HepG2 (cell line): ENCODE results near the gene PLG. TPM values are rescaled to one million over a fixed set of nuclear protein-coding genes. Genes with fewer than 3 reads are reported as not detected.

Experiments
- ERF ChIP-seq: IDR thresholded peaks from 2 replicates; pipeline ENCODE4 v1.6.1; 2018; ENCODE audit warnings: missing biosample characterization, missing genetic modification reagents
- JARID2 ChIP-seq: sonication (generic); formaldehyde crosslinking; IDR thresholded peaks from 2 replicates; pipeline ENCODE4 v1.8.1; 2023; ENCODE audit warnings: missing genetic modification reagents, inconsistent platforms; ENCODE audit not compliant: insufficient replicate concordance
- KMT2A ChIP-seq: sonication (generic); formaldehyde crosslinking; IDR thresholded peaks from 2 replicates; pipeline ENCODE4 v1.4.0; 2020; ENCODE audit warnings: missing genetic modification reagents
- MAZ ChIP-seq, 2 experiments: sonication (generic) in 1 of 2; formaldehyde crosslinking in 1 of 2; IDR thresholded peaks; 2 replicates each; pipeline versions ENCODE4 v1.5.0 to v1.6.1; 2012 to 2020; ENCODE audit warnings: low read depth in 2 of 2, mild to moderate bottlenecking in 2 of 2, borderline replicate concordance in 1 of 2, improper control_type of control experiment in 1 of 2, low read length in 1 of 2, missing genetic modification reagents in 1 of 2, moderate library complexity in 1 of 2
- NFAT5 ChIP-seq: sonication (generic); formaldehyde crosslinking; IDR thresholded peaks from 2 replicates; pipeline ENCODE4 v1.4.0; 2020; ENCODE audit warnings: missing genetic modification reagents
- NFRKB ChIP-seq: fragments of 450-650 bp; IDR thresholded peaks from 2 replicates; pipeline ENCODE4 v1.6.1; 2017
- POLR2AphosphoS5 ChIP-seq: IDR thresholded peaks from 2 replicates; pipeline ENCODE4 v1.6.1; 2012; ENCODE audit warnings: low read depth, low read length
- RAD21 ChIP-seq: fragments of 450-650 bp; formaldehyde crosslinking; IDR thresholded peaks from 2 replicates; pipeline ENCODE4 v1.5.0; 2020; ENCODE audit warnings: mild to moderate bottlenecking
- SMAD1 ChIP-seq: sonication (generic); formaldehyde crosslinking; IDR thresholded peaks from 2 replicates; pipeline ENCODE4 v1.4.0; 2020; ENCODE audit warnings: missing genetic modification reagents, low read depth, mild to moderate bottlenecking, borderline replicate concordance
- SSRP1 ChIP-seq: IDR thresholded peaks from 2 replicates; pipeline ENCODE4 v1.6.1; 2016; ENCODE audit warnings: control low read depth
- STAT5B ChIP-seq: sonication (generic); formaldehyde crosslinking; IDR thresholded peaks from 2 replicates; pipeline ENCODE4 v1.4.0; 2020; ENCODE audit warnings: missing genetic modification reagents
- TBX2 ChIP-seq: sonication (generic); formaldehyde crosslinking; IDR thresholded peaks from 2 replicates; pipeline ENCODE4 v1.5.0; 2020; ENCODE audit warnings: missing genetic modification reagents, mild to moderate bottlenecking, borderline replicate concordance
- U2AF2 ChIP-seq: fragments of 200-400 bp; formaldehyde crosslinking; IDR thresholded peaks from 2 replicates; pipeline ENCODE4 v1.6.1; 2017; ENCODE audit warnings: low read depth, mild to moderate bottlenecking, low read length
- ZBTB7B ChIP-seq: sonication (generic); formaldehyde crosslinking; IDR thresholded peaks from 2 replicates; pipeline ENCODE4 v1.4.0; 2020; ENCODE audit warnings: missing genetic modification reagents
- ZNF260 ChIP-seq: sonication (generic); formaldehyde crosslinking; IDR thresholded peaks from 2 replicates; pipeline ENCODE4 v1.4.0; 2020; ENCODE audit warnings: missing genetic modification reagents, low read depth, mild to moderate bottlenecking, borderline replicate concordance
- ZNF354B ChIP-seq: sonication (generic); formaldehyde crosslinking; IDR thresholded peaks from 2 replicates; pipeline ENCODE4 v1.8.0; 2022; ENCODE audit warnings: mild to moderate bottlenecking, missing genetic modification reagents
- ZNF383 ChIP-seq: sonication (generic); formaldehyde crosslinking; IDR thresholded peaks from 2 replicates; pipeline ENCODE4 v1.4.0; 2020; ENCODE audit warnings: missing genetic modification reagents, mild to moderate bottlenecking, borderline replicate concordance
- ZNF513 ChIP-seq: sonication (generic); formaldehyde crosslinking; conservative IDR thresholded peaks from 2 replicates; pipeline ENCODE4 v1.5.0; 2020; ENCODE audit warnings: missing genetic modification reagents
- ZNF530 ChIP-seq: sonication (generic); formaldehyde crosslinking; IDR thresholded peaks from 2 replicates; pipeline ENCODE4 v1.5.0; 2020; ENCODE audit warnings: low read depth, mild to moderate bottlenecking, missing genetic modification reagents
- ZNF567 ChIP-seq: sonication (generic); formaldehyde crosslinking; IDR thresholded peaks from 2 replicates; pipeline ENCODE4 v1.8.1; 2023; ENCODE audit warnings: mild to moderate bottlenecking, missing genetic modification reagents, borderline replicate concordance
- ZNF597 ChIP-seq: sonication (generic); formaldehyde crosslinking; IDR thresholded peaks from 2 replicates; pipeline ENCODE4 v1.5.0; 2020; ENCODE audit warnings: missing genetic modification reagents
- ZNF773 ChIP-seq: sonication (generic); formaldehyde crosslinking; IDR thresholded peaks from 2 replicates; pipeline ENCODE4 v1.4.0; 2020; ENCODE audit warnings: missing genetic modification reagents, borderline replicate concordance
- ZNF782 ChIP-seq: sonication (generic); formaldehyde crosslinking; IDR thresholded peaks from 2 replicates; pipeline ENCODE4 v1.4.0; 2020; ENCODE audit warnings: missing genetic modification reagents, mild to moderate bottlenecking, borderline replicate concordance
- polyA plus RNA-seq, 8 experiments: library from polyadenylated mRNA; depleted of rRNA in 3 of 8; stranded (reverse) in 7 of 8; unstranded in 1 of 8; fragments of >200 nt; fragmentation: Illumina TruSeq in 4 of 8; extraction: Trizol in 4 of 8; gene quantifications; 2 replicates each; pipeline versions ENCODE4 v1.2.1 to v1.2.3, GENCODE V29; 2011 to 2016; ENCODE audit warnings: low read depth in 4 of 8, missing spikeins in 1 of 8, mixed read lengths in 1 of 8; ENCODE audit not compliant: insufficient read depth in 1 of 8
- total RNA-seq, 5 experiments: library from RNA; depleted of rRNA; stranded (reverse); fragments of >200 nt; fragmentation: Illumina TruSeq; extraction: Trizol; gene quantifications; 2 replicates each; pipeline ENCODE4 v1.2.3, GENCODE V29; 2016; ENCODE audit warnings: low read depth in 1 of 5

The PLG gene
- total and polyA plus RNA-seq, 2 of the 13 experiments (the other 11 are each of a cell fraction or from before 2014, with no cell fraction given): 1.7 to 10.7 TPM

DNA sequence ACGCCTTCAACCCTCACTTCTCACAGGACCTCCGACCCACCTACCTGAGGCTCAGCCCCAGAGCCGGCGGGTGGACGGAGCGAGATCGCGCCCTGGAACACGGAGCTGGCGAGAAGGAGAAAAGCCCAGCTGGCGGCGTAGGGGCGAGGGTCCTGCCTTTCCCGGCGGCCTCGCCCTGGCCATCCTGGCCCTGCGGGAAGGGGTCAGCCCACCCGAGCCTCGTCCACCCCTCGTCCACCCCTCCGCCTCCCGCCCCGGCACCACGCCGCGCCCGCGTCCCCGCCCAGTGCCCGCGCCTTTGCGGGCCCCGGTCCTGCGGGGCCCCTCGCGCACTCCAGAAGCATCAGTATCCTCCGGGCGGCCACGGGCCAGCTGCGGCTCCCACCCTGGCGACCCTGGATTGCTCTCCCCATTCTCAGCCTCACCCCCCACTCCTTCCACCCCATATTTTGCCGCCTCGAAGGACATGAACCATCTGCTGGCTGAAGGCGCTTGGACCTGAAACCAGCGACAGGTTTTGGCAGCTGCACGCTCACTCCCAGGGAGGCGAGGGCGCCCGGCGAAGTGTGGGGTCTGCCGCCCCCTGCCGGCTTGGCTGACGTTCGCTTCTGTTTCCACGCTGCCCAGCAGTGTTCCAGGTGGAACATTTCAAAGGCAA lies 65.1 kb downstream of the PLG start (continued):
- TF ChIP-seq ZNF354B (no peak), MAZ (IDR thresholded peaks at IDR 0.05; ENCODE audit: borderline replicate concordance, low read depth, low read length) (no peak), MAZ (CRISPR knock-in tag; IDR thresholded peaks at IDR 0.05; ENCODE audit: low read depth) (peak; percentile 69), ZNF530 (no peak), ZNF782 (CRISPR knock-in tag) (no peak), TBX2 (CRISPR knock-in tag) (no peak), ZBTB7B (CRISPR knock-in tag) (no peak), ZNF383 (no peak), ZNF773 (CRISPR knock-in tag) (no peak), U2AF2 (no peak), POLR2AphosphoS5 (no peak), NFRKB (no peak), ZNF567 (no peak), KMT2A (CRISPR knock-in tag) (no peak), SMAD1 (no peak), ERF (CRISPR knock-in tag) (no peak), STAT5B (CRISPR knock-in tag) (no peak), SSRP1 (CRISPR knock-in tag) (no peak), ZNF597 (CRISPR knock-in tag) (no peak), ZNF260 (CRISPR knock-in tag) (no peak), RAD21 (CRISPR knock-in tag) (peak; percentile 68), JARID2 (no peak), NFAT5 (CRISPR knock-in tag) (no peak), ZNF513 (CRISPR knock-in tag) (no peak)
